ENCODE measurements around the gene RHOJ. TPM values are rescaled to one million over a fixed set of nuclear protein-coding genes. Genes with fewer than 3 reads are reported as not detected.

The RHOJ gene
- total and polyA plus RNA-seq, 2 of the 8 experiments (the other 6 are each of a cell fraction or from before 2014, with no cell fraction given), result 0.11 TPM; not detected in 1

DNA sequence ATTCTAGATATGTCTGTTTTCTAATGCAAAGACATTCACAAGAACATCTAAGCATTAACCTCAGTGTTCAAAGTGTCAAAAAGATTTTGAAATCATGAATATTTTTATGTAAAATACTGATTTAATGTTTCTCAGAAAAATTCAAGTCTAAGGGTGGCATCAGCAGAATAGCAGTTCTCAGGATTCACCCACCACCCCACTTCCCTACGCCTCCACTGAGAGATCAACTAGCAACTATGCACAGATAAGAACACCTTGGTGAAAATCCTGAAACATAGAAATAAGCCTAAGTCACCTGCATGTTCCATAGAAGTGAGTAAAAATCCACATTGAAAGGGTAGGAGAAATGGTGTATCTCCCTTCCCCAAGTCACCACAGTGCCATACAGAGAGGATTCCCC is 40.9 kb upstream of the RHOJ start:
- ChIA-PET CTCF (ENCODE audit: partially characterized antibody) (interaction anchor here (0.9 to 1.3 kb wide), 3 partner anchors 11 to 984 kb away, joined by 3 to 4 read pairs (median 3); no protein-coding TSS in a partner anchor), POLR2A (ENCODE audit: partially characterized antibody) (no interaction called here)
- no peak overlapping the region for H3K56ac ChIP-seq (replicated peaks; ENCODE audit: insufficient read length, low read depth, low read length)
- H3K14ac ChIP-seq (ENCODE audit: insufficient read length), result no peak overlapping the region
- H3K4ac ChIP-seq (replicated peaks; ENCODE audit: insufficient read length, low read depth, low read length), result no peak overlapping the region
- H2BK15ac ChIP-seq (ENCODE audit: low read length), result no peak overlapping the region
- H3K36me3 ChIP-seq (ENCODE audit: control insufficient read depth in 2 of 4, insufficient read depth in 4 of 4, low read length in 3 of 4), result no peaks in the 10 kb centered on the region
- WGBS, 2 experiments (ENCODE audit: extremely low coverage in 1 of 2, insufficient coverage in 1 of 2, insufficient read length in 1 of 2, insufficient replicate concordance in 2 of 2, low coverage in 1 of 2, low lambda C conversion rate in 2 of 2, missing lambda C conversion rate in 1 of 2), result 85% methylated on average over 1 of the region's 1 CpG; no CpG with 5 or more reads in 1 of the 2 experiments
- FAIRE-seq, result no peak
- no peak overlapping the region for H3K23ac ChIP-seq (ENCODE audit: insufficient read length)
- H4K20me1 ChIP-seq (replicated peaks in 1 of 2; ENCODE audit: control insufficient read depth in 1 of 2, insufficient read depth in 2 of 2, low read length in 2 of 2), result no peaks in the 10 kb centered on the region
- no peaks in the 10 kb centered on the region for H3K27me3 ChIP-seq (replicated peaks in 1 of 4; ENCODE audit: control insufficient read depth in 3 of 4, extremely low read depth in 1 of 4, insufficient read depth in 3 of 4, low read length in 3 of 4)
- H4K8ac ChIP-seq (ENCODE audit: extremely low read depth, insufficient read depth, low read length), result no peak overlapping the region
- H2AFZ ChIP-seq (ENCODE audit: low read length), result no peak overlapping the region
- no peak overlapping the region for H2BK5ac ChIP-seq (ENCODE audit: low read depth, low read length)
- no peak overlapping the region for H3K9ac ChIP-seq (replicated peaks in 1 of 4; ENCODE audit: extremely low read depth in 1 of 4, low read depth in 3 of 4, low read length in 3 of 4)
- H4K91ac ChIP-seq (replicated peaks; ENCODE audit: insufficient read length, low read length), result no peak overlapping the region
- H2BK20ac ChIP-seq (ENCODE audit: low read length), result no peak overlapping the region
- H3K4me3 ChIP-seq (ENCODE audit: extremely low read depth in 1 of 4, insufficient read depth in 2 of 4, low read depth in 3 of 4, low read length in 4 of 4), result no peak overlapping the region
- no peak overlapping the region for H2AK5ac ChIP-seq (ENCODE audit: low read depth, low read length)
- H3K27ac ChIP-seq (ENCODE audit: low read depth, low read length), result no peak overlapping the region
- no peak overlapping the region for H2BK12ac ChIP-seq (ENCODE audit: low read depth, low read length)
- DNase-seq (ENCODE audit: low read depth in 1 of 2, low spot score in 2 of 2), result no peak
- no peaks in the 10 kb centered on the region for H3K79me1 ChIP-seq (ENCODE audit: low read depth, low read length)
- H3K9me3 ChIP-seq (ENCODE audit: insufficient read depth in 2 of 2, low read depth in 1 of 2, low read length in 1 of 2), result peaks cover 0 to 16% of the 10 kb centered on the region in 2 experiments; a peak in 1 of 4 replicates
- no peak for TF ChIP-seq CTBP2 (IDR thresholded peaks at IDR 0.05; ENCODE audit: borderline replicate concordance, insufficient read depth, insufficient read length, low read length)
- no peak for TF ChIP-seq JUN (IDR thresholded peaks at IDR 0.05; ENCODE audit: low read depth, low read length)
- no peak for TF ChIP-seq TBP (IDR thresholded peaks at IDR 0.05; ENCODE audit: low read depth, low read length)
- TF ChIP-seq, protein P1, sequence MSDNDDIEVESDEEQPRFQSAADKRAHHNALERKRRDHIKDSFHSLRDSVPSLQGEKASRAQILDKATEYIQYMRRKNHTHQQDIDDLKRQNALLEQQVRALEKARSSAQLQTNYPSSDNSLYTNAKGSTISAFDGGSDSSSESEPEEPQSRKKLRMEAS (IDR thresholded peaks at IDR 0.05), result no peak
- no peak for TF ChIP-seq BRCA1 (IDR thresholded peaks at IDR 0.05; ENCODE audit: low read depth, low read length)
- no peak for TF ChIP-seq GABPA (IDR thresholded peaks at IDR 0.05; ENCODE audit: borderline replicate concordance, insufficient read depth, low read length)
- no peak overlapping the region for H2BK120ac ChIP-seq (replicated peaks; ENCODE audit: low read depth, low read length)
- H4K5ac ChIP-seq (ENCODE audit: insufficient read length, low read depth, low read length), result no peak overlapping the region
- no peak overlapping the region for H3K18ac ChIP-seq (ENCODE audit: extremely low read depth, low read length)
- H3K4me2 ChIP-seq (ENCODE audit: insufficient read depth in 1 of 2, low read depth in 2 of 2, low read length in 2 of 2), result no peak overlapping the region
- no peaks in the 10 kb centered on the region for H3K4me1 ChIP-seq (replicated peaks in 1 of 4; ENCODE audit: control insufficient read depth in 3 of 4, insufficient read depth in 4 of 4, low read length in 3 of 4)
- H3K23me2 ChIP-seq (ENCODE audit: low read depth, low read length), result no peaks in the 10 kb centered on the region
- H3K79me2 ChIP-seq (ENCODE audit: control insufficient read depth in 1 of 2, insufficient read depth in 2 of 2, low read length in 2 of 2), result no peaks in the 10 kb centered on the region

Measured in H1 (cell line).